K562 (cell line): ENCODE measurements around the gene ADAMTS2. TPM values are rescaled to one million over a fixed set of nuclear protein-coding genes. Genes with fewer than 3 reads are reported as not detected.

ENCODE experiments used
- ATAC-seq: fragments of 200-7000 bp; cut with Tn5 transposase; 3 replicates; pipeline ENCODE4 v1.9.1; 2020; ENCODE audit warnings: moderate library complexity
- BruUV-seq: library from RNA; stranded (reverse); fragments of 400-500 nt; replicated peaks from 2 replicates; lab custom pipeline; 2021; lab: Mats Ljungman, UMichigan
- CTCF ChIA-PET: fragments of 300-600 bp; formaldehyde crosslinking; extraction: SDS; loops from one replicate; lab custom pipeline; 2021; ENCODE audit warnings: low intra/inter-chr PET ratio; lab: Yijun Ruan, JAX
- POLR2A ChIA-PET: fragments of 300-600, 350-650 bp; sonication (Branson Sonifier 250); formaldehyde crosslinking; extraction: SDS; loops from one replicate; lab custom pipeline; 2021; ENCODE audit warnings: antibody characterized with exemption, inconsistent platforms; lab: Yijun Ruan, JAX
- DNase-seq, 4 experiments: peaks; one replicate each; pipeline versions ENCODE4 v3.0.0 to v3.0.0-alpha.2; 2011 to 2018; ENCODE audit warnings: low spot score in 3 of 4, mixed read lengths in 3 of 4; ENCODE audit errors: extremely low read depth in 1 of 4
- FAIRE-seq: peaks from 2 replicates; lab custom pipeline; 2011; peaks lifted over from hg19 to GRCh38; lab: Jason Lieb, UNC
- H2AFZ ChIP-seq: 2 replicates; pipeline ENCODE4 v1.6.0; 2011; ENCODE audit warnings: low read depth, low read length, control low read depth, inconsistent platforms
- H3K27ac ChIP-seq: fragments of 200-600 bp; 3 replicates; pipeline ENCODE4 v1.8.0; 2011; ENCODE audit warnings: low read depth, mild to moderate bottlenecking, control low read depth, inconsistent platforms, low read length, moderate library complexity, mixed read lengths; ENCODE audit errors: extremely low read depth
- H3K27me3 ChIP-seq, 2 experiments: fragments of 300-600 bp in 1 of 2; 2 replicates in 1 of 2; 3 replicates in 1 of 2; pipeline versions ENCODE4 v1.6.0 to v1.8.0; 2011; ENCODE audit warnings: inconsistent platforms in 2 of 2, low read length in 2 of 2, mild to moderate bottlenecking in 1 of 2, mixed read lengths in 1 of 2, moderate library complexity in 1 of 2; ENCODE audit not compliant: control insufficient read depth in 2 of 2, insufficient read depth in 2 of 2
- H3K36me3 ChIP-seq: fragments of 300-600 bp; 3 replicates; pipeline ENCODE4 v1.8.0; 2011; ENCODE audit warnings: mild to moderate bottlenecking, low read length, inconsistent platforms; ENCODE audit not compliant: control insufficient read depth, insufficient read depth
- H3K4me1 ChIP-seq, 2 experiments: fragments of 200-600 bp in 1 of 2; replicated peaks in 1 of 2; 2 replicates in 1 of 2; 3 replicates in 1 of 2; pipeline versions ENCODE4 v1.5.1 to v1.8.0; 2011; ENCODE audit warnings: inconsistent platforms in 2 of 2, low read length in 2 of 2, mild to moderate bottlenecking in 1 of 2, mixed read lengths in 1 of 2, moderate library complexity in 1 of 2; ENCODE audit not compliant: control insufficient read depth in 2 of 2, insufficient read depth in 2 of 2
- H3K4me2 ChIP-seq: 2 replicates; pipeline ENCODE4 v1.6.1; 2011; ENCODE audit warnings: low read length, control low read depth, inconsistent platforms, mixed read lengths; ENCODE audit not compliant: insufficient read depth
- H3K4me3 ChIP-seq: fragments of 200-600 bp; sonication (generic), shearing (Covaris generic); 2 replicates; pipeline ENCODE4 v1.5.1; 2016; ENCODE audit warnings: control low read depth, inconsistent platforms
- H3K79me2 ChIP-seq: fragments of 200-600 bp; 3 replicates; pipeline ENCODE4 v1.8.0; 2011; ENCODE audit warnings: low read length, inconsistent platforms; ENCODE audit not compliant: control insufficient read depth, insufficient read depth
- H3K9ac ChIP-seq, 2 experiments: 2 replicates each; pipeline versions ENCODE4 v1.6.0 to v1.6.1; 2011; ENCODE audit warnings: low read depth in 2 of 2, low read length in 2 of 2, control low read depth in 1 of 2, inconsistent platforms in 1 of 2, mild to moderate bottlenecking in 1 of 2, mixed read lengths in 1 of 2; ENCODE audit not compliant: insufficient read depth in 1 of 2
- H3K9me1 ChIP-seq: one replicate; pipeline ENCODE4 v1.6.0; 2011; ENCODE audit warnings: inconsistent platforms, mild to moderate bottlenecking, low read length, moderate library complexity; ENCODE audit not compliant: control insufficient read depth, insufficient read depth
- H3K9me3 ChIP-seq: replicated peaks from 2 replicates; pipeline ENCODE4 v1.5.1; 2011; ENCODE audit warnings: low read depth, low read length, inconsistent platforms; ENCODE audit not compliant: control insufficient read depth, insufficient read depth
- H4K20me1 ChIP-seq: replicated peaks from 2 replicates; pipeline ENCODE4 v1.6.1; 2011; ENCODE audit warnings: low read length, inconsistent platforms, mixed read lengths; ENCODE audit not compliant: control insufficient read depth, insufficient read depth
- ARID2 ChIP-seq: fragments of 450-650 bp; IDR thresholded peaks from 2 replicates; pipeline ENCODE4 v1.6.1; 2017; ENCODE audit warnings: antibody characterized with exemption, mild to moderate bottlenecking
- BCOR ChIP-seq: fragments of 450-650 bp; IDR thresholded peaks from 2 replicates; pipeline ENCODE4 v1.6.1; 2016
- CBFA2T3 ChIP-seq: fragments of 450-650 bp; IDR thresholded peaks from 2 replicates; pipeline ENCODE4 v1.6.1; 2017
- CHD7 ChIP-seq: fragments of 200-600 bp; sonication (generic); IDR thresholded peaks from one replicate; pipeline ENCODE4 v1.6.1; 2012; ENCODE audit warnings: mild to moderate bottlenecking, low read depth, low read length, inconsistent platforms
- LCOR ChIP-seq: sonication (generic); formaldehyde crosslinking; IDR thresholded peaks from 2 replicates; pipeline ENCODE4 v1.8.0; 2022; ENCODE audit warnings: mild to moderate bottlenecking, missing genetic modification reagents
- TOE1 ChIP-seq, 2 experiments: fragments of 450-650 bp in 1 of 2; sonication (generic) in 1 of 2; formaldehyde crosslinking in 1 of 2; IDR thresholded peaks; 2 replicates each; pipeline versions ENCODE4 v1.7.1 to v1.8.0; 2016 to 2022; ENCODE audit warnings: borderline replicate concordance in 2 of 2, mild to moderate bottlenecking in 2 of 2, antibody characterized with exemption in 1 of 2, inconsistent platforms in 1 of 2, low read depth in 1 of 2, missing genetic modification reagents in 1 of 2, moderate library complexity in 1 of 2
- ZBTB33 ChIP-seq: sonication (generic); formaldehyde crosslinking; IDR thresholded peaks from 2 replicates; pipeline ENCODE4 v1.8.1; 2023; ENCODE audit warnings: mild to moderate bottlenecking, missing genetic modification reagents
- ZFX ChIP-seq: sonication (generic); formaldehyde crosslinking; IDR thresholded peaks from 2 replicates; pipeline ENCODE4 v1.8.0; 2022; ENCODE audit warnings: mild to moderate bottlenecking, missing genetic modification reagents, moderate library complexity
- ZNF253 ChIP-seq: fragments of 250-450 bp; sonication (Bioruptor Pico); conservative IDR thresholded peaks from 2 replicates; pipeline ENCODE4 v1.6.1; 2021; ENCODE audit warnings: mild to moderate bottlenecking
- WGBS: fragments of 100-300 bp; shearing (Covaris generic); methylation state at CpG from one replicate; pipeline ENCODE4 v1.1.6; 2016; ENCODE audit warnings: low coverage, mixed read lengths; ENCODE audit not compliant: insufficient coverage; ENCODE audit errors: missing lambda C conversion rate; 5-methylcytosine and 5-hydroxymethylcytosine counted together
- in situ Hi-C: fragments of 300-500 bp; cut with MboI; formaldehyde crosslinking; loops from 4 replicates; pipeline ENCODE4 v1.15.0; 2018; ENCODE audit warnings: inconsistent platforms, mixed read lengths
- intact Hi-C: fragments of 100-400 bp; cut with micrococcal nuclease; formaldehyde crosslinking; loops from 2 replicates; pipeline ENCODE4 v1.14.2; 2022
- polyA plus RNA-seq, 8 experiments: library from polyadenylated mRNA; depleted of rRNA in 4 of 8; stranded (reverse) in 5 of 8; unstranded in 3 of 8; fragments of >200 nt; fragmentation: Nextera tagmentation in 2 of 8; fragmentation: Illumina TruSeq in 1 of 8; extraction: Ambion mirVana in 2 of 8; extraction: Trizol in 1 of 8; gene quantifications; 2 replicates each; pipeline versions ENCODE4 v1.2.1 to v1.2.3, GENCODE V29; 2011 to 2014; ENCODE audit warnings: inconsistent platforms in 1 of 8, missing spikeins in 1 of 8
- total RNA-seq, 7 experiments: library from RNA; depleted of rRNA in 6 of 7; stranded (reverse); fragments of >200 nt in 6 of 7; fragmentation: Illumina TruSeq in 2 of 7; extraction: Trizol in 2 of 7; gene quantifications; 2 replicates each; pipeline versions ENCODE4 v1.2.1 to v1.2.3, GENCODE V29; 2011 to 2021; ENCODE audit warnings: low replicate concordance in 1 of 7

Gene ADAMTS2
- total and polyA plus RNA-seq, 9 of the 15 experiments (the other 6 are each of a cell fraction or from before 2014, with no cell fraction given), result not detected

- no peak overlapping the region for H3K9ac ChIP-seq
- no peaks in the 10 kb centered on the region for H4K20me1 ChIP-seq
- no peak for DNase-seq
- no peak overlapping the region for H3K4me2 ChIP-seq
- intact Hi-C loops (no loop called here), in situ Hi-C loops (no loop called here)
- ATAC-seq, result no peak
- H3K9me3 ChIP-seq, result no peaks in the 10 kb centered on the region
- CTCF ChIA-PET, result no interaction called here
- no peaks in the 10 kb centered on the region for H3K9me1 ChIP-seq
- BruUV-seq, result no TSS peak
- no peak overlapping the region for H3K27ac ChIP-seq
- WGBS, result 1% methylated on average over 8 of the region's 8 CpGs
- no peak overlapping the region for H3K4me3 ChIP-seq
- no peaks in the 10 kb centered on the region for H3K79me2 ChIP-seq
- no peaks in the 10 kb centered on the region for H3K4me1 ChIP-seq
- POLR2A ChIA-PET, result interaction anchor here (0.6 kb wide), 1 partner anchor 1099 kb away, joined by 3 read pairs; no protein-coding TSS in a partner anchor
- H3K27me3 ChIP-seq, result peaks cover 0 to 33% of the 10 kb centered on the region in 2 experiments; a peak in 3 of 5 replicates
- FAIRE-seq, result no peak
- H3K36me3 ChIP-seq, result no peaks in the 10 kb centered on the region
- no peak overlapping the region for H2AFZ ChIP-seq
- TF ChIP-seq ZFX (CRISPR knock-in tag), result no peak
- TF ChIP-seq CBFA2T3, result no peak
- no peak for TF ChIP-seq LCOR (CRISPR knock-in tag)
- no peak for TF ChIP-seq TOE1 (IDR thresholded peaks at IDR 0.05; ENCODE audit: borderline replicate concordance)
- TF ChIP-seq TOE1 (CRISPR knock-in tag; IDR thresholded peaks at IDR 0.05; ENCODE audit: borderline replicate concordance, low read depth), result no peak
- TF ChIP-seq BCOR, result no peak
- TF ChIP-seq ZNF253 (CRISPR knock-in tag), result no peak
- TF ChIP-seq ARID2, result no peak
- TF ChIP-seq CHD7, result no peak
- no peak for TF ChIP-seq ZBTB33 (CRISPR knock-in tag)
Observed at GRCh38 chr5:179251276-179251969, 93.8 kb downstream of the ADAMTS2 start.
